Kidney epithelial cell (primary cell): ENCODE data around the gene SEMA4D. TPM values are rescaled to one million over a fixed set of nuclear protein-coding genes. Genes with fewer than 3 reads are reported as not detected.
"Not testable (repeated sequence)": the region's sequence is repeated elsewhere in the genome, so short reads cannot be mapped to it uniquely, and the experiment has no call there.

Experiments used
- DNase-seq: peaks from one replicate; pipeline ENCODE4 v3.0.0-alpha.2; 2010; ENCODE audit warnings: low read depth
- H3K27me3 ChIP-seq: 2 replicates; pipeline ENCODE4 v1.6.0; 2011; ENCODE audit warnings: low read length; ENCODE audit not compliant: control insufficient read depth, insufficient read depth
- H3K36me3 ChIP-seq: 2 replicates; pipeline ENCODE4 v1.5.1; 2011; ENCODE audit warnings: low read length; ENCODE audit not compliant: control insufficient read depth, insufficient read depth
- H3K4me3 ChIP-seq: 2 replicates; pipeline ENCODE4 v1.5.1; 2011; ENCODE audit warnings: low read depth, mild to moderate bottlenecking, control low read depth, low read length
- total RNA-seq: library from RNA; depleted of rRNA; stranded (reverse); fragments of >200 nt; gene quantifications from 2 replicates; pipeline ENCODE4 v1.2.3, GENCODE V29; 2015
- TF ChIP-seq, protein P1 (sequence below): IDR thresholded peaks from 2 replicates; pipeline ENCODE4 v1.5.1; 2011; ENCODE audit warnings: mild to moderate bottlenecking, moderate library complexity, low read length, control low read depth, inconsistent platforms; ENCODE audit not compliant: insufficient read depth, poor library complexity, severe bottlenecking

The SEMA4D gene
- total RNA-seq, 1 donor from 2014 or later: 30.7 TPM

DNA sequence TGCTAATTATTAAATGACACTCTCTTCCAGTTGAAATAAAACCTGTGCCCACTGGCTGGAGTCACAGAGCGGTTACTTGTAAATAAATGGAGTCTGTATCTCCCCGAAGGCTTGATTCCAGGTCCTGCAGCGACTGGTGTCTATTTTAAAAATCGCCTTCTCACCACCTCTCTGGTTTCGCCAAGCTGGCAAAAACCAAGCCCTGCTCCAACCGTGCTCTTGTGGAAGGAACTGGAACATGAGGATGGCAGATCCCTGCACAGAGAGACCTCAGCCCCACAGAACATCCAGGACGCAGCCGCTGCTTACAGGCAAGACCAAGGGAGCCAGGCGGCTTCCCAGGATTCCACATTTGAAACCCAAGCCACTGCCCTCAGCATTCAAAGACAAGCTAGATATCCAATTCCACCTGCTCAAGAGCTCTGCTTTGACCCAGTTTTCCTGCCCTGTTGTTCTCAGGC is 15.0 kb downstream of the SEMA4D start:
- Histone ChIP-seq H3K4me3 (no peak overlapping the region), H3K36me3 (no peaks in the 10 kb centered on the region), H3K27me3 (no peaks in the 10 kb centered on the region)
- no peak for DNase-seq
- TF ChIP-seq, protein P1, sequence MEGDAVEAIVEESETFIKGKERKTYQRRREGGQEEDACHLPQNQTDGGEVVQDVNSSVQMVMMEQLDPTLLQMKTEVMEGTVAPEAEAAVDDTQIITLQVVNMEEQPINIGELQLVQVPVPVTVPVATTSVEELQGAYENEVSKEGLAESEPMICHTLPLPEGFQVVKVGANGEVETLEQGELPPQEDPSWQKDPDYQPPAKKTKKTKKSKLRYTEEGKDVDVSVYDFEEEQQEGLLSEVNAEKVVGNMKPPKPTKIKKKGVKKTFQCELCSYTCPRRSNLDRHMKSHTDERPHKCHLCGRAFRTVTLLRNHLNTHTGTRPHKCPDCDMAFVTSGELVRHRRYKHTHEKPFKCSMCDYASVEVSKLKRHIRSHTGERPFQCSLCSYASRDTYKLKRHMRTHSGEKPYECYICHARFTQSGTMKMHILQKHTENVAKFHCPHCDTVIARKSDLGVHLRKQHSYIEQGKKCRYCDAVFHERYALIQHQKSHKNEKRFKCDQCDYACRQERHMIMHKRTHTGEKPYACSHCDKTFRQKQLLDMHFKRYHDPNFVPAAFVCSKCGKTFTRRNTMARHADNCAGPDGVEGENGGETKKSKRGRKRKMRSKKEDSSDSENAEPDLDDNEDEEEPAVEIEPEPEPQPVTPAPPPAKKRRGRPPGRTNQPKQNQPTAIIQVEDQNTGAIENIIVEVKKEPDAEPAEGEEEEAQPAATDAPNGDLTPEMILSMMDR: no peak

GRCh38 chr9:89482056-89482851 is 15.7 kb downstream of the SEMA4D start:
- Histone ChIP-seq H3K4me3 (no peak overlapping the region), H3K36me3 (no peaks in the 10 kb centered on the region), H3K27me3 (no peaks in the 10 kb centered on the region)
- TF ChIP-seq, protein P1: no peak
- DNase-seq: no peak

DNA sequence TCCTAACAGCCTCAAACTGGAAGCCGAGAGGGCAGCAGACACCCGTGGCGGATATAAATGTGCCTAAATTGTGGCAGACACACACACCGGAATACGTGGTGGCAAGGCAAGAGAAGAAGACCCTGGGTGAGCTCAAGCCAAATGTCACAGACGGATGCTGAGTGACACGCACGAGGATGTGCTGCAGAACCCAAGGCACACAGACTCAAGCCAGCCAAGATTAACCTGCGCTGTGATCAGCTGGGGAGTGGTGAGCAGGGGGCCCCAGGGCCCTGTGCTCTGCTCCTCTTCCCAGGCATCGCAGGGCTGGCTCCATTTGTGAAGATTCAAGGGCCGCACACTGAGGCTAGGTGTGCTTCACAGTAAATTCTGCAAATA is 16.4 kb downstream of the SEMA4D start:
- TF ChIP-seq, protein P1: no peak
- Histone ChIP-seq H3K27me3 (no peaks in the 10 kb centered on the region), H3K36me3 (no peaks in the 10 kb centered on the region), H3K4me3 (no peak overlapping the region)
- no peak for DNase-seq

GRCh38 chr9:89480825-89481537 is 16.9 kb downstream of the SEMA4D start:
- DNase-seq: no peak
- Histone ChIP-seq H3K27me3 (no peaks in the 10 kb centered on the region), H3K4me3 (no peak overlapping the region), H3K36me3 (no peaks in the 10 kb centered on the region)
- TF ChIP-seq, protein P1: no peak

- DNase-seq, H3K27me3 ChIP-seq, H3K36me3 ChIP-seq, H3K4me3 ChIP-seq: not testable (repeated sequence)
Observed at GRCh38 chr9:89480372-89480771, 17.5 kb downstream of the SEMA4D start.

GRCh38 chr9:89479669-89480011 is 18.3 kb downstream of the SEMA4D start:
- not testable (repeated sequence) for H3K4me3 ChIP-seq, H3K27me3 ChIP-seq, H3K36me3 ChIP-seq, DNase-seq
